GM18873 (cell line): ENCODE measurements around the gene GNG13.

Experiments used
- ATAC-seq: cut with Tn5 transposase; IDR thresholded peaks from one replicate; pipeline ENCODE4 v1.9.1; 2021; ENCODE audit warnings: mild to moderate bottlenecking, moderate library complexity, moderate number of reproducible peaks; ENCODE audit not compliant: unreplicated experiment, low FRiP score

GNG13 gene

GRCh38 chr16:815861-816260 is 15.3 kb upstream of the GNG13 start:
- no peak for ATAC-seq

GRCh38 chr16:814974-815373 is 14.4 kb upstream of the GNG13 start:
- no peak for ATAC-seq

- no peak for ATAC-seq
Measured at GRCh38 chr16:813916-814412, 13.4 kb upstream of the GNG13 start.

- ATAC-seq: no peak
Measured at GRCh38 chr16:813204-813915, 12.8 kb upstream of the GNG13 start.

GRCh38 chr16:808085-808386 is 7.5 kb upstream of the GNG13 start:
- ATAC-seq: no peak

- peak; percentile 66 for ATAC-seq
Measured at GRCh38 chr16:807347-808084, 7.0 kb upstream of the GNG13 start.

- ATAC-seq: no peak
Measured at GRCh38 chr16:805474-805873, 4.9 kb upstream of the GNG13 start.

GRCh38 chr16:804193-805048 is 3.9 kb upstream of the GNG13 start:
- no peak for ATAC-seq

- no peak for ATAC-seq
Measured at GRCh38 chr16:803754-804080, 3.2 kb upstream of the GNG13 start.

GRCh38 chr16:802914-803753 is 2.6 kb upstream of the GNG13 start:
- ATAC-seq: no peak

- no peak for ATAC-seq
Measured at GRCh38 chr16:802461-802860, 1.9 kb upstream of the GNG13 start.

- ATAC-seq: no peak
Measured at GRCh38 chr16:801584-802363, 1.2 kb upstream of the GNG13 start.

- no peak for ATAC-seq
Measured at GRCh38 chr16:800834-801511, 439 bp upstream of the GNG13 start.

- ATAC-seq: no peak
Measured at GRCh38 chr16:799111-799947, 1.2 kb downstream of the GNG13 start.

- ATAC-seq: no peak
Measured at GRCh38 chr16:798666-799065, 1.9 kb downstream of the GNG13 start.

- no peak for ATAC-seq
Measured at GRCh38 chr16:797686-798085, 2.8 kb downstream of the GNG13 start.

GRCh38 chr16:797120-797420 is 3.5 kb downstream of the GNG13 start:
- no peak for ATAC-seq

GRCh38 chr16:796296-797119 is 4.0 kb downstream of the GNG13 start:
- ATAC-seq: no peak
